GM12891 (cell line): Measurements from ENCODE around the gene TMEM106C.

ENCODE experiments used
- POLR2A ChIP-seq: IDR thresholded peaks from 2 replicates; pipeline ENCODE4 v1.6.1; 2011; ENCODE audit warnings: low read depth, low read length, control low read depth
- POLR2AphosphoS5 ChIP-seq: IDR thresholded peaks from 2 replicates; pipeline ENCODE4 v1.6.1; 2011; ENCODE audit warnings: low read depth, low read length, control low read depth

GRCh38 chr12:47931187-47931586 lies 32.2 kb upstream of the TMEM106C start:
- TF ChIP-seq POLR2A (no peak), POLR2AphosphoS5 (no peak)
